H1 (cell line): ENCODE measurements around the gene TSPEAR. TPM values are rescaled to one million over a fixed set of nuclear protein-coding genes. Genes with fewer than 3 reads are reported as not detected.

ENCODE experiments used
- CTCF ChIA-PET: fragments of 300-600 bp; sonication (Branson Sonifier 250); formaldehyde crosslinking; loops from one replicate; lab custom pipeline; 2021; ENCODE audit not compliant: partially characterized antibody; lab: Charles Lee
- POLR2A ChIA-PET: fragments of 300-600 bp; sonication (Branson Sonifier 250); formaldehyde crosslinking; loops from one replicate; lab custom pipeline; 2021; ENCODE audit warnings: inconsistent platforms; ENCODE audit not compliant: partially characterized antibody; lab: Charles Lee
- DNase-seq, 2 experiments: peaks; one replicate each; pipeline versions ENCODE4 v3.0.0 to v3.0.0-alpha.2; 2010 to 2022; ENCODE audit warnings: low spot score in 2 of 2, low read depth in 1 of 2, mixed read lengths in 1 of 2
- FAIRE-seq: peaks from 2 replicates; lab custom pipeline; 2011; peaks lifted over from hg19 to GRCh38; lab: Jason Lieb, UNC
- H2AFZ ChIP-seq: 2 replicates; pipeline ENCODE4 v1.8.1; 2012; ENCODE audit warnings: low read length, inconsistent platforms
- H2AK5ac ChIP-seq: 2 replicates; pipeline ENCODE4 v1.6.1; 2013; ENCODE audit warnings: low read depth, low read length
- H2BK120ac ChIP-seq: replicated peaks from 2 replicates; pipeline ENCODE3; 2013; ENCODE audit warnings: low read depth, low read length, inconsistent platforms
- H2BK12ac ChIP-seq: 2 replicates; pipeline ENCODE4 v1.6.1; 2013; ENCODE audit warnings: low read depth, low read length
- H2BK15ac ChIP-seq: 2 replicates; pipeline ENCODE4 v1.6.1; 2013; ENCODE audit warnings: low read length
- H2BK20ac ChIP-seq: 2 replicates; pipeline ENCODE4 v1.6.1; 2013; ENCODE audit warnings: low read length
- H2BK5ac ChIP-seq: 2 replicates; pipeline ENCODE4 v1.6.1; 2013; ENCODE audit warnings: low read depth, low read length
- H3K14ac ChIP-seq: 2 replicates; pipeline ENCODE4 v1.6.1; 2013; ENCODE audit warnings: inconsistent platforms; ENCODE audit not compliant: insufficient read length
- H3K18ac ChIP-seq: 2 replicates; pipeline ENCODE4 v1.6.1; 2013; ENCODE audit warnings: low read length; ENCODE audit errors: extremely low read depth
- H3K23ac ChIP-seq: 2 replicates; pipeline ENCODE4 v1.6.1; 2013; ENCODE audit warnings: inconsistent platforms; ENCODE audit not compliant: insufficient read length
- H3K23me2 ChIP-seq: 2 replicates; pipeline ENCODE4 v1.6.1; 2013; ENCODE audit warnings: low read depth, low read length
- H3K27ac ChIP-seq: 2 replicates; pipeline ENCODE4 v1.6.1; 2011; ENCODE audit warnings: low read depth, low read length, inconsistent platforms
- H3K27me3 ChIP-seq, 4 experiments: replicated peaks in 1 of 4; 1 replicate in 1 of 4; 2 replicates in 3 of 4; pipeline versions ENCODE4 v1.6.1 to v1.8.1; 2011 to 2013; ENCODE audit warnings: low read length in 3 of 4, mild to moderate bottlenecking in 3 of 4, inconsistent platforms in 2 of 4, mixed read lengths in 2 of 4, moderate library complexity in 1 of 4; ENCODE audit not compliant: control insufficient read depth in 3 of 4, insufficient read depth in 3 of 4; ENCODE audit errors: extremely low read depth in 1 of 4
- H3K36me3 ChIP-seq, 4 experiments: 2 replicates each; pipeline versions ENCODE4 v1.6.1 to v1.8.1; 2011 to 2013; ENCODE audit warnings: mild to moderate bottlenecking in 4 of 4, low read length in 3 of 4, moderate library complexity in 2 of 4, control low read depth in 1 of 4, inconsistent platforms in 1 of 4; ENCODE audit not compliant: insufficient read depth in 4 of 4, control insufficient read depth in 2 of 4
- H3K4ac ChIP-seq: replicated peaks from 2 replicates; pipeline ENCODE3; 2013; ENCODE audit warnings: low read length, low read depth, mixed read lengths, inconsistent platforms; ENCODE audit not compliant: insufficient read length
- H3K4me1 ChIP-seq, 4 experiments: replicated peaks in 1 of 4; 1 replicate in 1 of 4; 2 replicates in 3 of 4; pipeline versions ENCODE4 v1.6.1 to v1.8.1; 2011 to 2013; ENCODE audit warnings: low read length in 3 of 4, inconsistent platforms in 2 of 4, mixed read lengths in 1 of 4; ENCODE audit not compliant: insufficient read depth in 4 of 4, control insufficient read depth in 3 of 4
- H3K4me2 ChIP-seq, 2 experiments: 2 replicates each; pipeline versions ENCODE4 v1.6.1 to v1.8.1; 2011 to 2013; ENCODE audit warnings: low read depth in 2 of 2, low read length in 2 of 2, control low read depth in 1 of 2, inconsistent platforms in 1 of 2, mild to moderate bottlenecking in 1 of 2; ENCODE audit not compliant: insufficient read depth in 1 of 2
- H3K4me3 ChIP-seq, 4 experiments: fragments of 200-600, 300-600 bp in 1 of 4; sonication (generic), shearing (Covaris generic), sonication (Bioruptor Twin) in 1 of 4; 2 replicates each; pipeline versions ENCODE4 v1.5.1 to v1.8.1; 2011 to 2016; ENCODE audit warnings: low read length in 4 of 4, low read depth in 3 of 4, control low read depth in 2 of 4, inconsistent platforms in 2 of 4, mild to moderate bottlenecking in 2 of 4, mixed read lengths in 1 of 4, moderate library complexity in 1 of 4; ENCODE audit not compliant: insufficient read depth in 2 of 4; ENCODE audit errors: extremely low read depth in 1 of 4
- H3K56ac ChIP-seq: replicated peaks from 2 replicates; pipeline ENCODE3; 2013; ENCODE audit warnings: low read depth, mild to moderate bottlenecking, mixed read lengths, low read length, inconsistent platforms; ENCODE audit not compliant: insufficient read length
- H3K79me1 ChIP-seq: 2 replicates; pipeline ENCODE4 v1.6.1; 2013; ENCODE audit warnings: low read depth, low read length, control low read depth
- H3K79me2 ChIP-seq, 2 experiments: 2 replicates each; pipeline versions ENCODE4 v1.6.1 to v1.8.1; 2012 to 2013; ENCODE audit warnings: low read length in 2 of 2, mild to moderate bottlenecking in 2 of 2, inconsistent platforms in 1 of 2; ENCODE audit not compliant: insufficient read depth in 2 of 2, control insufficient read depth in 1 of 2
- H3K9ac ChIP-seq, 4 experiments: replicated peaks in 1 of 4; 1 replicate in 1 of 4; 2 replicates in 3 of 4; pipeline versions ENCODE4 v1.6.1 to v1.8.1; 2011 to 2013; ENCODE audit warnings: low read depth in 3 of 4, low read length in 3 of 4, control low read depth in 2 of 4, mild to moderate bottlenecking in 2 of 4, moderate library complexity in 2 of 4, inconsistent platforms in 1 of 4; ENCODE audit errors: extremely low read depth in 1 of 4
- H3K9me3 ChIP-seq, 2 experiments: 2 replicates each; pipeline versions ENCODE4 v1.6.1 to v1.8.1; 2012 to 2013; ENCODE audit warnings: mild to moderate bottlenecking in 2 of 2, moderate library complexity in 2 of 2, control low read depth in 1 of 2, inconsistent platforms in 1 of 2, low read depth in 1 of 2, low read length in 1 of 2, mixed read lengths in 1 of 2; ENCODE audit not compliant: insufficient read depth in 2 of 2
- H4K20me1 ChIP-seq, 2 experiments: replicated peaks in 1 of 2; 2 replicates each; pipeline versions ENCODE3 to v1.8.1; 2011 to 2013; ENCODE audit warnings: inconsistent platforms in 2 of 2, low read length in 2 of 2, mild to moderate bottlenecking in 1 of 2; ENCODE audit not compliant: insufficient read depth in 2 of 2, control insufficient read depth in 1 of 2
- H4K5ac ChIP-seq: 2 replicates; pipeline ENCODE4 v1.6.1; 2013; ENCODE audit warnings: low read length, low read depth, mixed read lengths, inconsistent platforms; ENCODE audit not compliant: insufficient read length
- H4K8ac ChIP-seq: 2 replicates; pipeline ENCODE4 v1.8.0; 2013; ENCODE audit warnings: mild to moderate bottlenecking, moderate library complexity, low read length, inconsistent platforms; ENCODE audit not compliant: insufficient read depth; ENCODE audit errors: extremely low read depth
- H4K91ac ChIP-seq: replicated peaks from 2 replicates; pipeline ENCODE3; 2013; ENCODE audit warnings: low read length, mixed read lengths, inconsistent platforms; ENCODE audit not compliant: insufficient read length
- CBX5 ChIP-seq: fragments of 300-800, 300-1000 bp; sonication (generic); IDR thresholded peaks from 2 replicates; pipeline ENCODE4 v1.7.1; 2016; ENCODE audit warnings: antibody characterized with exemption, low read length, low read depth
- CBX8 ChIP-seq: fragments of 300-800, 300-1000 bp; sonication (generic); IDR thresholded peaks from 2 replicates; pipeline ENCODE4 v1.7.1; 2016; ENCODE audit warnings: low read depth, low read length, borderline replicate concordance
- CHD2 ChIP-seq: IDR thresholded peaks from 2 replicates; pipeline ENCODE4 v1.6.1; 2012; ENCODE audit warnings: low read length, improper control_type of control experiment
- CREB1 ChIP-seq: IDR thresholded peaks from 2 replicates; pipeline ENCODE4 v1.6.1; 2012; ENCODE audit warnings: inconsistent platforms
- E2F6 ChIP-seq: IDR thresholded peaks from 2 replicates; pipeline ENCODE4 v1.6.1; 2012; ENCODE audit warnings: inconsistent platforms
- EZH2 ChIP-seq: fragments of 200-600 bp; sonication (generic); IDR thresholded peaks from 2 replicates; pipeline ENCODE4 v1.7.1; 2012; ENCODE audit warnings: low read depth, mild to moderate bottlenecking, moderate library complexity, low read length, inconsistent platforms; ENCODE audit not compliant: severe bottlenecking
- PHF8 ChIP-seq: fragments of 200-600 bp; sonication (generic); conservative IDR thresholded peaks from 2 replicates; pipeline ENCODE4 v1.7.1; 2012; ENCODE audit warnings: low read depth, mild to moderate bottlenecking, inconsistent platforms, low read length, moderate library complexity
- RBBP5 ChIP-seq: IDR thresholded peaks from 2 replicates; pipeline ENCODE4 v1.7.1; 2012; ENCODE audit warnings: low read depth, mild to moderate bottlenecking, inconsistent platforms, low read length, moderate library complexity, borderline replicate concordance
- SAP30 ChIP-seq: fragments of 300-600 bp; sonication (generic); IDR thresholded peaks from 2 replicates; pipeline ENCODE4 v1.7.1; 2012; ENCODE audit warnings: low read length, moderate library complexity, mild to moderate bottlenecking, inconsistent platforms; ENCODE audit not compliant: insufficient read depth, insufficient replicate concordance
- SIX5 ChIP-seq: IDR thresholded peaks from 2 replicates; pipeline ENCODE4 v1.6.1; 2011; ENCODE audit warnings: mild to moderate bottlenecking, low read depth, low read length
- SP4 ChIP-seq: IDR thresholded peaks from 2 replicates; pipeline ENCODE4 v1.6.1; 2012; ENCODE audit warnings: low read length, inconsistent platforms
- WGBS, 2 experiments: shearing (Covaris generic) in 1 of 2; methylation state at CpG; one replicate each; pipeline versions ENCODE4 v1.1.6 to v1.1.7; 2013 to 2015; ENCODE audit warnings: low lambda C conversion rate in 2 of 2, mixed read lengths in 2 of 2, inconsistent platforms in 1 of 2, low coverage in 1 of 2, missing lambda C conversion rate in 1 of 2; ENCODE audit not compliant: insufficient replicate concordance in 2 of 2, insufficient coverage in 1 of 2, insufficient read length in 1 of 2; ENCODE audit errors: extremely low coverage in 1 of 2, missing lambda C conversion rate in 1 of 2; 5-methylcytosine and 5-hydroxymethylcytosine counted together
- polyA plus RNA-seq, 7 experiments: library from polyadenylated mRNA; depleted of rRNA in 3 of 7; stranded (reverse) in 5 of 7; unstranded in 2 of 7; fragments of >200 nt in 5 of 7; fragments of 200-250 nt in 2 of 7; gene quantifications; 1 replicate in 5 of 7; 2 replicates in 1 of 7; 4 replicates in 1 of 7; pipeline versions ENCODE4 v1.2.1 to v1.2.3, GENCODE V29; 2011 to 2013; ENCODE audit warnings: missing spikeins in 2 of 7, mixed read lengths in 2 of 7
- total RNA-seq: library from RNA; stranded (reverse); fragmentation: NEBNext Ultra II Directional; extraction: Animal tissue kit (Norgen Biotek cat#: 25700); gene quantifications from 2 replicates; pipeline ENCODE4 v1.2.1, GENCODE V29; 2021

TSPEAR gene
- total and polyA plus RNA-seq, 2 of the 8 experiments (the other 6 are each of a cell fraction or from before 2014, with no cell fraction given): 0.58 to 0.89 TPM

GRCh38 chr21:44595524-44595923 is 115.8 kb downstream of the TSPEAR start:
- 0 out of 2 replicates have a peak overlapping the region, but pooled peaks have one; percentile 5 for H2BK15ac ChIP-seq
- no peaks in the 10 kb centered on the region for H3K79me2 ChIP-seq
- no peak overlapping the region for H3K9ac ChIP-seq
- no peak overlapping the region for H3K27ac ChIP-seq
- H3K23ac ChIP-seq: no peak overlapping the region
- peak overlapping the region; percentile 96 for H2BK120ac ChIP-seq
- DNase-seq (peak in 1 of 2 experiments; percentile 37), FAIRE-seq (no peak)
- no peak overlapping the region for H4K8ac ChIP-seq
- H3K36me3 ChIP-seq: no peaks in the 10 kb centered on the region
- peak overlapping the region; percentile 72; the same call in 1 of the 2 replicates for H2BK5ac ChIP-seq
- no peaks in the 10 kb centered on the region for H3K79me1 ChIP-seq
- H3K4me3 ChIP-seq: no peak overlapping the region
- 89% methylated on average over 6 of the region's 6 CpGs; no CpG with 5 or more reads in 1 of the 2 experiments for WGBS, 2 experiments
- peak overlapping the region; percentile 75; the same call in 1 of the 2 replicates for H2AK5ac ChIP-seq
- H4K20me1 ChIP-seq: no peaks in the 10 kb centered on the region
- H3K27me3 ChIP-seq: no peaks in the 10 kb centered on the region
- no peak overlapping the region for H3K4me2 ChIP-seq
- H3K9me3 ChIP-seq: no peaks in the 10 kb centered on the region
- H3K56ac ChIP-seq: no peak overlapping the region
- H3K18ac ChIP-seq: no peak overlapping the region
- H3K14ac ChIP-seq: no peak overlapping the region
- peak overlapping the region; percentile 96 for H3K4ac ChIP-seq
- CTCF ChIA-PET: interaction anchor here (0.8 to 1.4 kb wide), 4 partner anchors 15 to 198 kb away, joined by 3 to 5 read pairs (median 4); partner anchors contain the start of gene KRTAP10-5
- H2AFZ ChIP-seq: no peak overlapping the region
- 0 out of 2 replicates have a peak overlapping the region, but pooled peaks have one; percentile 96 for H2BK12ac ChIP-seq
- H3K4me1 ChIP-seq: peaks cover 2 to 20% (median 10%) of the 10 kb centered on the region in 4 experiments
- peak overlapping the region; percentile 94 for H2BK20ac ChIP-seq
- H3K23me2 ChIP-seq: 0 out of 2 replicates have a peak, but pooled peaks cover 4% of the 10 kb centered on the region
- POLR2A ChIA-PET: interaction anchor here (0.8 kb wide), 1 partner anchor 78 kb away, joined by 3 read pairs; no protein-coding TSS in a partner anchor
- H4K91ac ChIP-seq: peak overlapping the region; percentile 88
- peak overlapping the region; percentile 12 for H4K5ac ChIP-seq
- no peak for TF ChIP-seq EZH2
- TF ChIP-seq SP4: no peak
- TF ChIP-seq SAP30: no peak
- no peak for TF ChIP-seq CBX8
- no peak for TF ChIP-seq CREB1
- TF ChIP-seq E2F6: no peak
- no peak for TF ChIP-seq RBBP5
- TF ChIP-seq SIX5: no peak
- TF ChIP-seq PHF8: no peak
- TF ChIP-seq CHD2: no peak
- no peak for TF ChIP-seq CBX5
